ENCODE measurements around the gene DDX17. TPM values are rescaled to one million over a fixed set of nuclear protein-coding genes. Genes with fewer than 3 reads are reported as not detected.

Gene DDX17
- total and polyA plus RNA-seq, 8 donors: 59.5 to 4,611 (median 538) TPM

DNA sequence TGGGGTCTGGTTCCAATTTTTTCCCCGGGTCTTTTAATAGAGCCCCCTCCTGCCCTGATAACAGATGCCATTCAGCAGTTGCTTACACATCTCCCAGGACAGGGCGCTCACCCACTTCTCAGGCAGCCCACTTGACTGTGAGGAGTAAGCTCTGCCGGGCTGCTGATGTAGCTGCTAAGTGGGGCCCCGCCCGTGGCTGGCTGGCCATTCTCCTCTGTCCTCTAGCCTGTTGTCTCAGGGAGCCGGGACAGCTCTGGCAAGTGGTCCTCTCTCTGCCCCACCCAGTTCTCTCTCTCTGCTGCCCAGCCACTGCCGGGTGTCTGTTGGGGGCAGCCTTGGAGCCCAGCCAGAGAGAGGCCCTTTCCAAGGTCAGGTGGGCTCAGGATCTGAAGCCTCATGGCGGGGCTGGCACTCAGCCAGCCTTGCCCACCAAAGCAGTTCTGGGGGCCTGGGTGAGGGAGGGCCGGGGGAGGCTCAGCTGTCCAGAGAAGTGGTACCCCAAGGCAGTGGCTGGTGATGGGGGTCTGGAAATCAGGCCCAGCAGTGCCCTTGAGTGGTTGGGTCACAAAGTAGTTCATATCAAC is 60.0 kb downstream of the DDX17 start:
- no peak overlapping the region for H3K4me3 ChIP-seq
- intact Hi-C loops (cut with DNase I; ENCODE audit: low total_unique reads): no loop called here
- H3K4me1 ChIP-seq: no peaks in the 10 kb centered on the region
- no peaks in the 10 kb centered on the region for H3K9me3 ChIP-seq
- H3K36me3 ChIP-seq: no peaks in the 10 kb centered on the region
- TF ChIP-seq POLR2AphosphoS5 (IDR thresholded peaks at IDR 0.05): no peak
- no peak for TF ChIP-seq POLR2A (IDR thresholded peaks at IDR 0.05)
- TF ChIP-seq, protein P1, sequence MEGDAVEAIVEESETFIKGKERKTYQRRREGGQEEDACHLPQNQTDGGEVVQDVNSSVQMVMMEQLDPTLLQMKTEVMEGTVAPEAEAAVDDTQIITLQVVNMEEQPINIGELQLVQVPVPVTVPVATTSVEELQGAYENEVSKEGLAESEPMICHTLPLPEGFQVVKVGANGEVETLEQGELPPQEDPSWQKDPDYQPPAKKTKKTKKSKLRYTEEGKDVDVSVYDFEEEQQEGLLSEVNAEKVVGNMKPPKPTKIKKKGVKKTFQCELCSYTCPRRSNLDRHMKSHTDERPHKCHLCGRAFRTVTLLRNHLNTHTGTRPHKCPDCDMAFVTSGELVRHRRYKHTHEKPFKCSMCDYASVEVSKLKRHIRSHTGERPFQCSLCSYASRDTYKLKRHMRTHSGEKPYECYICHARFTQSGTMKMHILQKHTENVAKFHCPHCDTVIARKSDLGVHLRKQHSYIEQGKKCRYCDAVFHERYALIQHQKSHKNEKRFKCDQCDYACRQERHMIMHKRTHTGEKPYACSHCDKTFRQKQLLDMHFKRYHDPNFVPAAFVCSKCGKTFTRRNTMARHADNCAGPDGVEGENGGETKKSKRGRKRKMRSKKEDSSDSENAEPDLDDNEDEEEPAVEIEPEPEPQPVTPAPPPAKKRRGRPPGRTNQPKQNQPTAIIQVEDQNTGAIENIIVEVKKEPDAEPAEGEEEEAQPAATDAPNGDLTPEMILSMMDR (IDR thresholded peaks at IDR 0.05): no peak
- TF ChIP-seq EP300 (IDR thresholded peaks at IDR 0.05): no peak
- no peak overlapping the region for H3K27ac ChIP-seq
- 43 to 54% (median 50%) methylated on average over 4 to 9 of the region's 9 CpGs for WGBS, 5 donors
- DNase-seq: no peak
- H3K27me3 ChIP-seq: peaks cover 0 to 78% (median 37%) of the 10 kb centered on the region in 3 donors

DNA sequence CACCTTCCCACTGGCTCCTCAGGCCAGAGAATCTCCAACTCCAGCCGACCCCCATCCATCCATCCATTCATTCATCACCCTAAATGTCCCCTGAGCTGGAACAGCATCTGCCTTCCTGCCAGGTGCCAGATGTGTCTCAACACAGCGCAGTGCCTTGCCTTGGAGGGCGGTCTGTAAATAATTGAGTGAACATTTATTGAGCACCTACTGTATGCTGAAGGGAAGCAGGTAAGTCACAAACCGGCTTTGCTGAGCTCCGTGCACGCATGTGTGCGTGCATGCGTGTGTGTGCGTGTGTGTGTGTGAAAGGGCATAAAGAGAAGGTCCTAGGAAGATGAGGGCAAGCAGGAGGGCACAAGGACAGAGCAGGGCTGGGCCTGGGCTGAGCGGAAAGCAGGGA is 61.3 kb downstream of the DDX17 start:
- DNase-seq: no peak
- H3K4me1 ChIP-seq: no peaks in the 10 kb centered on the region
- 87 to 92% (median 89%) methylated on average over 10 of the region's 10 CpGs for WGBS, 5 donors
- no peak for TF ChIP-seq POLR2A (IDR thresholded peaks at IDR 0.05)
- TF ChIP-seq POLR2AphosphoS5 (IDR thresholded peaks at IDR 0.05): no peak
- no peak for TF ChIP-seq EP300 (IDR thresholded peaks at IDR 0.05)
- TF ChIP-seq, protein P1 (IDR thresholded peaks at IDR 0.05): no peak
- H3K27me3 ChIP-seq: peaks cover 0 to 74% (median 40%) of the 10 kb centered on the region in 3 donors
- H3K9me3 ChIP-seq: no peaks in the 10 kb centered on the region
- intact Hi-C loops (cut with DNase I; ENCODE audit: low total_unique reads): no loop called here
- no peak overlapping the region for H3K4me3 ChIP-seq
- no peak overlapping the region for H3K27ac ChIP-seq
- H3K36me3 ChIP-seq: no peaks in the 10 kb centered on the region

DNA sequence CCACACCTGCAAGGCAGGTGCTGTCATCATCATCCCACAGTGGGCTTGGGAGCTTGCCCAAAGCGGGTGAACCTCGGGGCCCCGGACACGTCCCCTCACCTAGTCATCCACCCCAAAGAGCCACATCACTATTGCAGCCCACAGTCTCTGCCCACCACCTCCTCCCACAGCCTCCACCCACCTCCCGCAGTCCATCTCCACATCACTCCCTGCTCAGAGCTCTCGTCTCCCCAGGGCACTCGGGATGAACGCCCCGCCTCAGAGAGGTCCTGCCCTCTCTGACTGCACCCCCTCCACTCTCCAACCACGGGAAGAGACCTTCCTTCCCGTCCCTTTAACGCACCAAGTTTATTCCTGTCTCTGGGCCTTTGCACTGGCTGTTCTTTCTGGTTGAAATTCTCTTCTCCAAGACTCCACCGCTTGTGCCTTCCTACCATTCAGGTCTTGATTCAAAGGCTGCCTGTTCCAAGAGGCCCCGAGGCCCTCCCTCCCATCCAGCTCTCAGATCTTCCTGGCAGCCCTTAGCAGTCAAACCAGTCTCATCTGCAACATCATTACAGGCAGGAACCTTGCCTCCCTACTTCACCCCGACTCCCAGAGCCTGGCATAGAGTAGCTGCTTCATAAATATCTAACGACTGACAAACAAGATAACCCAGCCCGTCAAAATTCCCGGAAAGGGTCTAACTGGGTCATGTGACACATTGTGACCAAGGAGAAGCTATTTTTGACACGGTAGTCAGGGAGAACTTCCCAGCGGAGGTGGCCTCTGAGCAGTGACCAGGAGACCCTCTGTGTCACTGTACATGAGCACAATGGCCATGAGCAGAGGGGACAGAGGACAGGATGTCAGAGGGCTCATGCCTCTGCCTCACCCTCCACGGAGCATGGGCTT is 62.2 kb downstream of the DDX17 start:
- intact Hi-C loops (cut with DNase I; ENCODE audit: low total_unique reads): no loop called here
- 46 to 55% (median 53%) methylated on average over 17 to 21 of the region's 21 CpGs for WGBS, 5 donors
- H3K9me3 ChIP-seq: no peaks in the 10 kb centered on the region
- peaks cover 0 to 64% (median 34%) of the 10 kb centered on the region in 3 donors for H3K27me3 ChIP-seq
- no peak for DNase-seq
- H3K27ac ChIP-seq: no peak overlapping the region
- no peaks in the 10 kb centered on the region for H3K36me3 ChIP-seq
- H3K4me1 ChIP-seq: no peaks in the 10 kb centered on the region
- TF ChIP-seq POLR2A (IDR thresholded peaks at IDR 0.05) (no peak), EP300 (IDR thresholded peaks at IDR 0.05) (no peak), POLR2AphosphoS5 (IDR thresholded peaks at IDR 0.05) (no peak)
- TF ChIP-seq, protein P1 (IDR thresholded peaks at IDR 0.05): no peak
- H3K4me3 ChIP-seq: no peak overlapping the region

DNA sequence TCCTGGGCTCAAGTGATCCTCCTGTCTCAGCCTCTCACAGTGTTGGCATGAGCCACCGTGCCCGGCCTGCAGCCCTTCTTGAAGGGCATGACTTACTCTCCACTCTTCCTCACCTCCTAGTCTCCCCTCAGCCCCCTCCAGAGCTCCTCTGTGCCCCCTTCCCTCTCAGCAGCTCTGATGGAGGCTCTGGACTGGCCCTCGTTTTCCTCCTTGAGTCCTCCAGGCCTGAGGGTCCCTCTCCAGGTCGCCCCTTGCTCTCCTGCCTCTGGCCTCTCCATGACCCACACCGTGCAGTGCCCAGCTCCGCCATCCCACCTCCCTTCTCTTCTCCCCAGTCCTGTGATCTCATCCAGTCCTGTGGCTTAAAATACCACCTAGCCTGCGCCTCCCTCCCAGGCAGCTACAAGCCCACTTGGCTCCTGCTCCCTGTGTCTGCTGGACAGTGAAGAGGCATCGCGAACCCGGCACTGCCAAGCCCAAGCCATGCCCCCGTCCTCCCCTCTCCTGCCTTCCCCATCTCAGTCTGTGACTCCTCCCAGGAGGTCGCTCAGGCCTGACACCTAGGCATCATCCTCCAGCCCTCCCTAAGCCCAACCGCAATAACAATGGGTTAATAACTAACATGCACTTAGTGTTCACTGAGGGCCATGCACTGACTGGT is 63.0 kb downstream of the DDX17 start:
- Histone ChIP-seq H3K27ac (no peak overlapping the region), H3K4me1 (no peaks in the 10 kb centered on the region), H3K4me3 (no peak overlapping the region), H3K27me3 (peaks cover 0 to 57% (median 27%) of the 10 kb centered on the region in 3 donors), H3K9me3 (no peaks in the 10 kb centered on the region), H3K36me3 (no peaks in the 10 kb centered on the region)
- TF ChIP-seq POLR2AphosphoS5 (IDR thresholded peaks at IDR 0.05): no peak
- TF ChIP-seq EP300 (IDR thresholded peaks at IDR 0.05): no peak
- DNase-seq: no peak
- intact Hi-C loops (cut with DNase I; ENCODE audit: low total_unique reads): no loop called here
- WGBS, 5 donors: 57 to 65% (median 62%) methylated on average over 12 to 13 of the region's 13 CpGs
